Esophagus (tissue), 2 donors: ENCODE data around the gene RET. TPM values are rescaled to one million over a fixed set of nuclear protein-coding genes. Genes with fewer than 3 reads are reported as not detected.

Source experiments
- H3K27ac ChIP-seq, 2 donors: one replicate each; pipeline ENCODE4 v1.5.1; 2013; ENCODE audit warnings: low read depth in 2 of 2, mild to moderate bottlenecking in 2 of 2, inconsistent platforms in 1 of 2, low read length in 1 of 2, moderate library complexity in 1 of 2
- H3K27me3 ChIP-seq, 2 donors: one replicate each; pipeline ENCODE4 v1.6.1; 2013; ENCODE audit warnings: low read length in 2 of 2, control low read depth in 1 of 2, mild to moderate bottlenecking in 1 of 2; ENCODE audit not compliant: insufficient read depth in 2 of 2, control insufficient read depth in 1 of 2
- H3K36me3 ChIP-seq, 2 donors: one replicate each; pipeline ENCODE4 v1.6.1; 2013; ENCODE audit warnings: low read length in 1 of 2; ENCODE audit not compliant: control insufficient read depth in 2 of 2, insufficient read depth in 2 of 2
- H3K4me1 ChIP-seq, 2 donors: one replicate each; pipeline ENCODE4 v1.6.1; 2013; ENCODE audit warnings: low read length in 1 of 2; ENCODE audit not compliant: control insufficient read depth in 2 of 2, insufficient read depth in 2 of 2
- H3K4me3 ChIP-seq, 2 donors: one replicate each; pipeline ENCODE4 v1.5.1; 2013; ENCODE audit warnings: low read length in 2 of 2, mild to moderate bottlenecking in 2 of 2, low read depth in 1 of 2, moderate library complexity in 1 of 2
- H3K9me3 ChIP-seq, 2 donors: one replicate each; pipeline ENCODE4 v1.6.1; 2013; ENCODE audit warnings: mild to moderate bottlenecking in 2 of 2, low read depth in 1 of 2, low read length in 1 of 2, moderate library complexity in 1 of 2; ENCODE audit not compliant: control insufficient read depth in 2 of 2, insufficient read depth in 1 of 2
- WGBS, 2 donors: extraction: QIAGEN DNeasy Blood & Tissue Kit; methylation state at CpG; one replicate each; pipeline ENCODE4 v1.1.7; 2013; 5-methylcytosine and 5-hydroxymethylcytosine counted together
- polyA plus RNA-seq, 2 donors: library from polyadenylated mRNA; stranded (reverse); fragments of 200-250 nt; gene quantifications; one replicate each; pipeline ENCODE4 v1.2.3, GENCODE V29; 2013
- donor health status: healthy with polysubstance abuse.
- donor health status: Bipolar disorder and iron deficiency.

The RET gene
- polyA plus RNA-seq, 2 donors = 0.07 to 0.10 TPM

DNA sequence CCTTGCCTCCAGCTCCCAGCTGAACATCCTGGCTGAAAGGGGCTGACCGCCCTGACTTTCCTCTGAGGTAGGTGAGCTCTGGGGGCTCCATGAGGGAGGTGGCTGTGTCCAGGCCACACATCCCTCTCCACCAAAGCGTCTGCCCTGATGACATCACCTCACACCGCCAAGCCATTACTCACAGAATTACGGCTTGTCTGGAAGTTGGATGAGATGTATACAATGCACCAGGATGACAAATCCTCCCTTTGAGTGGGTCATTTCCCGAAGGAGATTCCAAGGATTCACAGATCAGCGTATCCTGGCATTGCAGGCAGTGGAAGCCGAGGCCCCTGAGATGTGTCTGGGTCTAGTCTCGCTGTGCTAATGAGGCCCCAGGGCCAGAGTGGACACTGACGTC lies 15.1 kb upstream of the RET start:
- Histone ChIP-seq H3K4me1 (no peaks in the 10 kb centered on the region), H3K9me3 (no peaks in the 10 kb centered on the region), H3K27ac (no peak overlapping the region), H3K27me3 (no peaks in the 10 kb centered on the region), H3K4me3 (no peak overlapping the region), H3K36me3 (no peaks in the 10 kb centered on the region)
- WGBS, 2 donors = 85 to 86% methylated on average over 9 of the region's 9 CpGs

- H3K9me3 ChIP-seq = no peaks in the 10 kb centered on the region
- WGBS, 2 donors = 77 to 85% methylated on average over 18 of the region's 18 CpGs
- H3K4me3 ChIP-seq = no peak overlapping the region
- H3K36me3 ChIP-seq = no peaks in the 10 kb centered on the region
- no peaks in the 10 kb centered on the region for H3K27me3 ChIP-seq
- no peak overlapping the region for H3K27ac ChIP-seq
- H3K4me1 ChIP-seq = no peaks in the 10 kb centered on the region
Observed at GRCh38 chr10:43062402-43063160, 14.3 kb upstream of the RET start.

DNA sequence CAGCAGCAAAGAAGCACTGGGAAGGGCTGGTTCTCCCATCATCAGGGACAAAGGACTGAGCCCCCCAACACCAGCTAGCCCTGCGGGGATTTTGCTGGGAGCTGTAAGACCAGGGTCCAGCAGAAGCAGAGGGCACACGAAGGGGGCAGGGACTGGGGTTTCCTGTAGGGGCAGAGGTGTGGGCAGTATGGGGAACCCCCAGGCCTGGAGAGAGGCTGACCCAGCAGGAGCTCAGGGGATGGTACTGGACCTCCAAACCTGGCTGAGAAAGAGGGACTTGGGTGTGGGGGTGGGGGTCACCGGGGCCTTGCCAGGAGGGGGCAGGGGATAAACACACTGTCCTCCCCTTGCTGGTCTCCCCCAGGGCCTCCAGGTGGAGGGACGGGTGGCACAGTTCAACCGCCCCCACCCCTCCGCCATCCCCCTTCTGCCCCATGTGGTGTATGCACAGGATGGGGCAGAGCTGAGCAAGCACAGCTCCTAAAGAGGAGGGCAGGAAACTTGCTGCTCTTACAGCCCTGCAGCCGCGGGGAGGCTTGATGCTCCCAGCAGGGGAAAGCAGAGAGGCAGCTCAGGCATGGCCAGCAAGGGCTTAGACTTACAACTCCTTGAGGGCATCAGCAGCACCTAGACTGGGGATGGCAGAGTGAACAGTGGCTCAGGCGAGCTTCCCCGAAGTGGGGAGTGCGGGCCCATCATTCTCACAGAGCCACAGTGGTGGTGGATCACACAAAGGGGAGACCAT lies 12.4 kb upstream of the RET start:
- no peaks in the 10 kb centered on the region for H3K9me3 ChIP-seq
- 73 to 76% methylated on average over 11 of the region's 11 CpGs for WGBS, 2 donors
- no peak overlapping the region for H3K27ac ChIP-seq
- no peaks in the 10 kb centered on the region for H3K4me1 ChIP-seq
- H3K36me3 ChIP-seq = no peaks in the 10 kb centered on the region
- no peak overlapping the region for H3K4me3 ChIP-seq
- no peaks in the 10 kb centered on the region for H3K27me3 ChIP-seq

- H3K4me3 ChIP-seq = no peak overlapping the region
- no peaks in the 10 kb centered on the region for H3K4me1 ChIP-seq
- WGBS, 2 donors = 92 to 100% methylated on average over 1 of the region's 1 CpG
- H3K36me3 ChIP-seq = no peaks in the 10 kb centered on the region
- no peak overlapping the region for H3K27ac ChIP-seq
- no peaks in the 10 kb centered on the region for H3K27me3 ChIP-seq
- no peaks in the 10 kb centered on the region for H3K9me3 ChIP-seq
Observed at GRCh38 chr10:43065234-43065633, 11.6 kb upstream of the RET start.

DNA sequence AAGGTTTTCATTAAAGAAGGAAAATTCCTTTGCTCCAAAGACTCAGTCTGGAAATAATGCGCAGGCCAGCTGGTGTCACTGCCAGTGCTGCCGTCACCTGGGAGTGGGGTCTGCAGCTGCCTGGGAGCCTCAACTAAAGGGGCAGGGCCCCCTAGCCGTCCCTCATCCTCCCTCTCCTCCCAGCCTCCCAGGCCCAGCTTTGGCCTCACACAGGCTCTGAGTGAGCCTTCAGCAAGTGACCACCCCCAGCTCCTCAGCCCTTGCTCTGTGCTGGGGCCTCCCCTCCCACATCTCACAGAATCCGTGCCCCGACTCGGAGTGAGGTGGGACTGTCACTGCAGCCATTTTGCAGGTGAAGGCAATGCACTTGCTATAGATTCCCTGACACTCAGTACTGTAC lies 11.1 kb upstream of the RET start:
- no peaks in the 10 kb centered on the region for H3K27me3 ChIP-seq
- H3K4me3 ChIP-seq = no peak overlapping the region
- no peaks in the 10 kb centered on the region for H3K4me1 ChIP-seq
- H3K9me3 ChIP-seq = no peaks in the 10 kb centered on the region
- 91 to 93% methylated on average over 6 of the region's 6 CpGs for WGBS, 2 donors
- no peak overlapping the region for H3K27ac ChIP-seq
- no peaks in the 10 kb centered on the region for H3K36me3 ChIP-seq

DNA sequence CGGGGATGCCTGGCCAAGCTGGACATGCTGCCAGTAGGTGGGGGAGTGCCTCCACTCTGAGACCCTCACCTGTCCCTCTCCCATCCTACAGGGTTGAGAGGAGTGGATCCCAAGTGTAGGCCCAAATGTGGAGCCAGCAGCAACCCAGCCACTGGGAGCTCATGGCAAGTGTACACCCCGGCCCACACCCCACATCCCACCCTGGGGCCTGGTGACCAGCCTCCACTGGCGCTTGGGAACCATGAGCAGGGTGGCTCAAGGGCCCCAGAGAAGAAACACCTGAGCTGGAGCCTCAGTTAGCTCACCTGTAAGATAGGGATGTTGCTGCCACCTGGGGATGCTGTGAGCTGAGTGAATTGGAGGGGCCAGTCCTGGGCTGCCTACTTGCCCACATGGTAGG lies 10.4 kb upstream of the RET start:
- no peaks in the 10 kb centered on the region for H3K27me3 ChIP-seq
- no peak overlapping the region for H3K4me3 ChIP-seq
- no peaks in the 10 kb centered on the region for H3K9me3 ChIP-seq
- no peak overlapping the region for H3K27ac ChIP-seq
- H3K4me1 ChIP-seq = no peaks in the 10 kb centered on the region
- 59 to 100% methylated on average over 2 to 3 of the region's 3 CpGs for WGBS, 2 donors
- no peaks in the 10 kb centered on the region for H3K36me3 ChIP-seq

DNA sequence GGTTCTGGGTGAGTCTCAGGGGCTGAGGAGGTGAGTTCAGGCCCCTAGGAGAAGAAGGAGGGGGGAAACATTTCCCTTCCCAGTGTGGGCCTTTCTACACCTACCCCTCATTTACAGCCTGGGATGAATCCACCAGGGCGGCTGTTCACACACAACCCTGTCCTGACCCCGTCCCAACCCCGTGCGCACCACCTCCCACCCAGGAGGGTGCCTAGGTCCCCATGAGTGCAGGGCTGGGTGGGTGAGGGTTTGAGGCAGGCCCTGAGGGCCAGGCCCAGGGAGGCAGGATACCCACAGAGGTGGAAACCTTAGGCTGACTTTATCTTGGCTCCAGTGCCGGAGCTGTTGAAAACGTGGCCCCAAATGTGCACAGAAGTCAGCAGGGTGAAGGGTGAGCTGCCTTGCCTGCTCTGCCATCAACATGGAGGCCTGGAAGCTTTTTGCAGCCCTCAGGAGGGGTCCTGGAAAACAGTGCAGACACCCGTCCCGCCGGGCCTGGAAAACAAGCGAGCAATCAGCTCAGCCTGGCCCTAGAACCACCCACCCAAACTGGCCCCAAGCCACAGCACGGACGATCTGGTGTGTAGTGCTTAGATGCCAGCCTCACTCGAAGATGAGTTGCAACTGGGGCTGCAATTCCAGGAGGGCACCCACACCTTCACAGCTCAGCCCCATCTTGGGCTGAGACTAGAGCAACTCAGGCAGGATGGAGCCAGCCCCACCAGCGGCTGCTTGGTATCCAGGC lies 9.3 kb upstream of the RET start:
- Histone ChIP-seq H3K9me3 (no peaks in the 10 kb centered on the region), H3K27ac (no peak overlapping the region), H3K27me3 (no peaks in the 10 kb centered on the region), H3K4me3 (no peak overlapping the region), H3K36me3 (no peaks in the 10 kb centered on the region), H3K4me1 (no peaks in the 10 kb centered on the region)
- 87 to 89% methylated on average over 14 of the region's 14 CpGs for WGBS, 2 donors

DNA sequence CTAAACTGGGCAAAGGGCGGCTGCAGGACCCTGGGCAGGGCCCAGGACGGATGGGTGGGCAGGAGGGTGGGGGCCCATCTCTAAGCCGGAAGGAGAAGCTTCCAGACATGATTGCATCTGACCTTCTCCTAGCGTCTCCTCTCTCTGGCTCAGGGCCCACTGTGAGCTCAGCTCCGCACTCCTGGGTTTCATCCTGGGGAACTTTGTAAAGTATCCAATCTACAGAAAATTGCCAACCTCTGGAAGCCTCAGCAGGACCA lies 8.8 kb upstream of the RET start:
- H3K27me3 ChIP-seq = no peaks in the 10 kb centered on the region
- H3K27ac ChIP-seq = no peak overlapping the region
- H3K9me3 ChIP-seq = no peaks in the 10 kb centered on the region
- 69 to 76% methylated on average over 5 of the region's 5 CpGs for WGBS, 2 donors
- H3K36me3 ChIP-seq = no peaks in the 10 kb centered on the region
- H3K4me3 ChIP-seq = no peak overlapping the region
- no peaks in the 10 kb centered on the region for H3K4me1 ChIP-seq

- Histone ChIP-seq H3K4me3 (no peak overlapping the region), H3K4me1 (no peaks in the 10 kb centered on the region), H3K27ac (no peak overlapping the region), H3K36me3 (no peaks in the 10 kb centered on the region), H3K9me3 (no peaks in the 10 kb centered on the region), H3K27me3 (no peaks in the 10 kb centered on the region)
- 61 to 73% methylated on average over 14 of the region's 14 CpGs for WGBS, 2 donors
Observed at GRCh38 chr10:43068471-43069210, 8.2 kb upstream of the RET start.
